Activated CD4-positive, alpha-beta T cell treated with anti-CD3 and anti-CD28 coated beads for 4 hours (primary cell): ENCODE measurements around the gene FBXO22.
A peak's percentile ranks its signal among the peaks of the same experiment; 100 is the strongest.
"Not testable (repeated sequence)": the region's sequence is repeated elsewhere in the genome, so short reads cannot be mapped to it uniquely, and the experiment has no call there.

Experiments
- DNase-seq, 2 donors: peaks; one replicate each; pipeline ENCODE4 v3.0.0-alpha.2; 2020

Gene FBXO22

DNA sequence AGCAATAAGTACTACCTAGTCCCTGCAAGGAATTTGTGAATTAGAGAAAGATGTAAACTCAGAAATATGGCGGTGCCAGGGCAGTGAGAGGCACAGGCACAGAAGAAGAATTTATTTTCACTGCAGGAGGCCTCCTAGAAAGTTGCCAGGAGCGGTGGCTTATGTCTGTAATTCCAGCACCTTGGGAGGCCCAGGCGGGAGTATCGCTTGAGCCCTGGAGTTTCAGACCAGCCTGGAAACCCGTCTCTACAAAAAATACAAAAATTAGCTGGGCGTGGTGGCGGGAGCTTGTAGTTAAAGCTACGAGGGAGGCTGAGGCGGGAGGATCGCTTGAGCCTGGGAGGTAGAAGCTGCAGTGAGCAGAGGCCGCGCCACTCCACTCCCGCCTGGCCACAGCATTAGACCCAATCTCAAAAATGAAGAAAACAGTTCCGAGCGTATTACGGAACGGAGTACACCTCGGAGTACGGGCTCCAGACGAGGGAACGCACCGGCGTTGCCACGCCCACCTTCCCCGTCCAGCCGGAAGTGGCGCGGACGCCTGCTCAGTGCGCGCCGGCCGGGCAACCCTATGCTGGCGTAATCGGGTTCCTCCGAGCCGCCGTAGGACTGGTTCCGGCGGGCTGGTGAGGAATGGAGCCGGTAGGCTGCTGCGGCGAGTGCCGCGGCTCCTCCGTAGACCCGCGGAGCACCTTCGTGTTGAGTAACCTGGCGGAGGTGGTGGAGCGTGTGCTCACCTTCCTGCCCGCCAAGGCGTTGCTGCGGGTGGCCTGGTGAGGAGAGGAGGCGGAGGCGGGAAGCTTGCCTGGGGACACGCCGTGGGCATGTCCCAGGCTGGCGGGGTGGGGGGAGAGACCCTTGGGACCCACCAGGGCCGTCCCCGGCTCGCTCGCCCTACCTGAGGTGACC is at the start of gene FBXO22:
FBXO22 (plus strand) TSS at position 548 of the 909 bp plus-strand sequence; CDS start at position 634, 86 bp downstream.
- peak; percentile 83 for DNase-seq

DNA sequence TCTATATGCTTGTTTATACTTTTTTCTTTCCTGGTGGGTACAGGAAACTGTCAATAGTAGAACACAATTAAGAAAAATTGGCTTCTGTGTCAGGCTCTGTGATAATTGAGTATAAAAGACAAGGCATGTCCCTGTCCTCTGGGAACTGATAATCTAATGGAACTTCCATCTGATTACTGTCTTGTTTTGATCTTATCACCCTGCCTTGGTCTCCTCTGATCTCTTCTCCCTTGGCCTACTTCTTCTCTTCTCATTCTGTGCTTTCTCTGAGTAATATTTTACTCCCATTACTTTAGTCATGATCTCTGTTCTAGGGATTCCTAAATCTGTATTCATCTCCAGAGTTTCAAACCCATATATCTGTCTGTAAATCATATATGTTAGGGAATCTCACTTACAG is 45.8 kb upstream of the FBXO22 start:
- DNase-seq: no peak

DNA sequence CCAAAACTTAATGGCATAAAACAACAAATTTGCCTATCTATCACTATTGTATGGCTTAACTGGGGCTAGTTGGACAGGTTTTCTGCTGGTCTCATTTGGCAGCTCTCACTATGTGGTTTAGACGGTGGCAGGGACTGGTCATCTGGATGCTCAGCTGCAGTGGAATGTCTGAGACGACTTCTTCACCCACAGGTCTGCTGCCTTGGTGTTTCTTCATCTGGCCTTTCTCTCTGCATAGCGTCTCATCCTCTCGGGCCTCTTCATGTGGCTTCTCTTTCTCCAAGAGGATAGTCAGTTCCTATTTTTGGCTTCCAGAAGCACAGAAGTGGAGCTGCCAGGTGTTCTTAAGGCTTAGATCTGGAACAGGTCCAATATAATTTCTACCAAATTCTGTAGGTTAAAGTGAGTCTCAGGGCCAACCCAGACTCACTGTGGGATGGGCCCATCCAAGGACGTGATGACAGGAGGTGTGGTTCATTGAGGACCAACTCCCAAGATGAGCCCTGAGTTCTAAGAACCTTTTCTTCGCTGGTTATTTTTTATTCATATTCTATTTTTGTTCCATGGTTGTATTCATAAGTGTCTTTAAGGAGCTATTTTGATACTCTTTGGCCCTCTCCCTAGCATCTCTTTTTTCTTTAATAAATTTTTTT is 41.8 kb upstream of the FBXO22 start:
- no peak for DNase-seq

DNA sequence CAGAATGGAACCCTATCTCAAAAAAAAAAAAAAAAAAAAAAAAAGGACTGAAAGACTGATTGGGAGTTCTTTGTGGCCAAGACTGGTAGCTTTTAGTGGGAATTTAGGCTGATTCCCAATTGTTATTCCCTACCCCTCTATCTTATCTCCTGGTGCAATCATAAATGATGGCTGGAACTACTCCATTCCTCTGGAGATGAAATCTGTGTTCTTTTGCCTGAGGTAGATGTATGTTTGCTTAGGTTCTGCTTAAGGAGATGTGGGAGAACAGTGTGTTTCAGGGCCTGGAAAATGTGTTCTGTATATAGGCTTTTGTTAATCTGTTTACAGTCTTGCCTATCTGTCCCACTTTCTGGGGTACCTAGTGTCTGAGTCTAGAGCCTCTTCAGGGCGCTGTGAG is 40.9 kb upstream of the FBXO22 start:
- DNase-seq: no peak

DNA sequence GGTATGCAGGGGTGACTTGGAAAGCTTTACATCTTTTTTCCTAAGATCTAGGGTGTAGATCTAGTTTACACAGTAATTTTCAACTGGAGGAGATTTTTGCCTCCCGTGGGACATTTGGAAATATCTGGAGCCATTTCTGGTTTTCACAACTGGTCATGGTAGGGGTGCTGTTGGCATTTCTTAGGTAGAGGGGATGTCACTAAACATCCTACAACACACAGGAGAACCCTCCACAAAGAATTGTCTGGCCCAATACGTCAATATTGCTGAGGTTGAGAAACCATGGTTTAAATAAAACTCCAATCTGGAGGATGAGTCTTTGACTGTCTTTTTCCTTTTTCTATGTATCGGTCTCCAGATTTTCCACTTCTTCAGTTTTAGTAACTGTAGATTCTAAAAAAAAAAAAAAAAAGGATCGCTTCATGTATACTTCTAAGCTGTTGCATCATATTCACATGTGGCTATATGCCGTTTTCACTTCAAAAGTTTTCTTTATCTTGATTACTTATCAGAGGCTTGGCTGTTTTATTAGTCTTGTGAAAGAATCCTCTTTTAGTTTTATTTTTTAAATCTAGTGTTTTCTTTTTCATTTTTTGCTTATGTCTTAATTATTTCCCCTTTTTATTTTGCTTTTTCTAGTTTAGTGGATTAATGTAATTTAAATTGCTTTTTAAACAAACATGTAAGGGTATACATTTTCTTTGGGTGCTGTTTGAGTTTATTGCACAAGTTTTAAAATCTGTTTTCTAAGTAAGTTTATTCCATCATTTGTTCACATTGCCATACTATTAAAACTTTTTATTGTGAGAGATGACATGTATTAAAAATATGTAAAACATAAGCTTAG is 39.2 kb upstream of the FBXO22 start:
- no peak for DNase-seq

DNA sequence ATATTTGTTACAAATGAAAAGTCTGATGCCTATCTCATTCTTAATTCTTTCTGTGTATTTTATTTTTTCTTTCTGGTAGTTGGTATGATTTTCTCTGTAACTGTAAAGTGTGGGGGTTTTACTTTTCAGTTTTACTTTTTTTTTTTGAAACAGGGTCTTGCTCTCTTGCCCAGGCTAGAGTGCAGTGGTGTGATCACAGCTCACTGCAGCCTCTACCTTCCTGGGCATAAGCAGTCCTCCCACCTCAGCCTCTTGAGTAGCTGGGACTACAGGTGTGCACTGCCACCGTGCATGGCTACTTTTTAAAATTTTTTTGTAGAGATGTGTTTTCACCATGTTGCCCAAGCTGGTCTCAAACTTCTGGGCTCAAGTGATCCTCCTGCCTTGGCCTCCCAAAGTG is 37.6 kb upstream of the FBXO22 start:
- not testable (repeated sequence) for DNase-seq

DNA sequence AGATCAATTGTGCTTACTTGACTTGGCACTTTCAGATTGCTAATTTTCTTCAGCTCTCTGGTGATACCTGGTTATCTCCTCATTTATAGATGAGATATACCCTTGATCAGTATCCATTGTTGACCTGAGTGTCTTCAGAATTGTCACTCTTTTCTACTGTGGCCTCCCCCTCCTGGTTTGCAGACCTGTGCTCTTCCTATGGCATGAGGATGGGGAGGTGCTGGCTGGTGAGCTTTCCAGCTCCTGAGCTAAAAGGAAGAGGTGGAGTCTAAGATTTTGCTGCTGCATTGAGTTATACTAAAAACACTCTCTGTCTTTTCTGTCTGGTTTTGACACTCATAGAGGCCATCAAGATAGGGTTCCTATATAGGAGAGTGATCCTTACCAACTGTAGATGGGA is 36.8 kb upstream of the FBXO22 start:
- no peak for DNase-seq

DNA sequence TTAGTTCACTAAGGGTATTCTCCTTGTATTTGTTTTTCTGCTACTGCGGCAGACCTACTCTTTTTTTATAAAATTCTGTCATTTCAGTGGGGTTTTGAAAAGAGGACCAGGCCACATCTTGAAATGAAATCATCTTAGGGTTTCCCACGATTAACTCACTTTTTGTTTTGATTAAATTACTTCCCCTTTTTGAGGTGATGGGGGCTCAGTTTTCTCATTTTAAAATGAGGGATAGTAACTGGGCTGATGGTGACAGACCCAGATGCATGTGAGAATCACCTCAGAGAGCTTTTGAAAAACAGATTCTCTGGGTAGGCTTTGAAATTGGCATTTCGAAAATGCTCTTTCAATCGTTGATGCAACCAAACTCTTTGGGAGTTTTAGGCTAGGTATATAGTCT is 36.2 kb upstream of the FBXO22 start:
- no peak for DNase-seq

DNA sequence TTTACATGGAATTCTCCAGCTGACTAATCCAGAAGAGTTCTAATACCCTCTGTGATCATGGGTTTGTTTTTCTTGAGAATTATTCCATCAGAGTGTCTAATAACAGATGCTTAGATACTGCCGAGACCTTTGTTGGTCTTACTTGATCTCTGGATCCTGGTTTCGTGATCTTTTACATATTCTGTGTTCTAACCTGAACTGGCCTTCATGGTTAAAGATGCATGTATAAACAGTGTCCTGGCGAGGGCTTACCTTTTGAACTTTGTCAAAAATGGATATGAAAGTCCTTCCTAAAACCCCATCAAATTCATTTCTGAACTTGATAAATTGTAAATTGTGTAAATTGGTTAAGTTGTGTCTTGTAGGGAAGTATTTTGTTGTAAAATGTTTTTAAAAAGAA is 35.7 kb upstream of the FBXO22 start:
- DNase-seq: no peak

DNA sequence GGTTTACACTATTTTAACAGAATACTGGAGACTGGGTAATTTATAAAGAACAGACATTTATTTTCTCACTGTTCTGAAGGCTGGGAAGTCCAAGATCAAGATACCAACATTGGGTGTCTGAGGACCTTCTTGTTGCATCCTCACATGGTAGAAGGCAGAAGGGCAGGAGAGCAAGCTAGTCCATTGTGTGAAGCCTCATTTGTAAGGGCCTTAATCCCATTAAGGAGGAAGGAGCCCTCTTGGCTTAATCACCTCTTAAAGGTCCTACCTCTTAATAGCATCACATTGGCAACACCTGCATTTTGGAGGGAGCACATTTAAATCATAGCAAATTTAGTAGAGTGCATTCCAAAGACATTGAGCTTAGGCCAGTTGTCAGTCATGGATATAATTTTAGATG is 34.2 kb upstream of the FBXO22 start:
- no peak for DNase-seq

DNA sequence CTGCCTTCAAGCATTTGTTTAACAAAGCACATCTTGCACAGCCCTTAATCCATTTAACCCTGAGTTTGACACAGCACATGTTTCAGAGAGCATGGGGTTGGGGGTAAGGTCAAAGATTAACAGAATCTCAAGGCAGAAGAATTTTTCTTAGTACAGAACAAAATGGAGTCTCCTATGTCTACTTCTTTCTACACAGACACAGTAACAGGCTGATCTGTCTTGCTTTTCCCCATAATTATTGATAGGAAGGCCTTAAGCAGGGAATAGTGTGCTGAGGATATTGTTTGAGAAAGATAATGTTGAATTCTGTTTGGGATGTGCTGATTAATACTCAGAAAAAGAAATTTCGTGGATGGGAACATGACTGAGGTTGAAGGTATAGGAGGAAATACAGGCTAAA is 32.1 kb upstream of the FBXO22 start:
- DNase-seq: not testable (repeated sequence)

DNA sequence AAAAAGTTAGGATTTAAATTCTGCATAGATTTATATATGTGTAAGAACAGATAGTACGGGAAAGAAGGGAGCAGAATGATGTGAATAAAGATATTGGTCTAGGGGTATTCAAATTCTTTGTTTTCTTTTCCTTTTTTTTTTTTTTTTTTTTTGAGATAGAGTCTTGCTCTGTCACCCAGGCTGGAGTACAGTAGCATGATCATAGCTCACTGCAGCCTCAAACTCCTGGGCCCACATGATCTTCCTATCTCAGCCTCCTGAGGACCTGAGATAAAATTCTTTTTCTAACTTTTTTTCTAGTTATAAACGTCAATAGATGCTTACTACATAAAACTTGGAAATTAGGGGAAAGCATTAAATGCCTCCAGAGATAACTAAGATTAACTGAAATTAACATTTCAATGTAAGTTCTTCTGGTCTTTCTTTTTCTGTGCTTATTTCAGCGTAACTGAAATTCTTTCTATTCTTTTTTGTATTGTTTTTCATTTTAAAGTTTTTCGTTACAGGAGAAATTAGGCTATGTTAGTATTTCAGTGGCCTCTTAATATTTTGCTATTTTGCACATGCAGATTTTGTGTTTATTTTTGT is 31.2 kb upstream of the FBXO22 start:
- DNase-seq: no peak

DNA sequence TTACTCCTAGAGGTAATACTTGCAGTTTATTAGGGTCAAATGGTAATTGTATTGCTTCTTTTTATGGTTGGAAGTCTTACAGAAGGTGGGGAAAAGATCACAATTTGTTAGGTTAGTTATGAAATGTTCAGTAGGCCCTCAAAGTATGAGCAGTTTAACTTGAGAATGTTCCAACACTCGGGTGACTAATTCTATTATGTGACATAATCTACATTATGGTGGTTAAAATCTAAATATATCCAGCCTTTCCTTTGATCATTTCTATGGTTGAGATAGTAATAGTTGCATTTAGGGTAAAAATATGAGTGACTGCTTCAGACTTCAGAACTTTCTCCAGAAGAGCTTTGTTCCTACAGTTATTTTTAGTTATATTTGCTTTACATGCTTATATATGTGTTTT is 19.6 kb upstream of the FBXO22 start:
- no peak for DNase-seq

DNA sequence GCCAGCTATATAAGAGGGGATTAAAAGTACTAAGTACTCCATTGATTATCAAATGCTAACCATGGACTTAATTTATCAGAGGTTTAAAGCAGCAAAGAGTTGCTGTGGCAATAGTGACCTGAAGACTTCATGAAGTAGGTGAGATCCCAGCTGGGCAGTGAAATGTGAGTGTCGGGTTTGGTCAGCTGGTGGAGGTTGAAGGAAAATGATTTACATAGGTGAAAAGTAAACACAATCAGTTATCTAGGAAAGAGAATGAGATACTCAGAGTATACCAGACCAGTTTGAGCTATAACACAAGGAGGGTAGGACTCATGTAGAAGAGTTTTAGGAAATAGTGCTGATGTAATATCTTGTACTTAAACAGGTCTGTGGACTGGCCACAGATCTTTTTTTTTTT is 16.5 kb upstream of the FBXO22 start:
- DNase-seq: no peak

DNA sequence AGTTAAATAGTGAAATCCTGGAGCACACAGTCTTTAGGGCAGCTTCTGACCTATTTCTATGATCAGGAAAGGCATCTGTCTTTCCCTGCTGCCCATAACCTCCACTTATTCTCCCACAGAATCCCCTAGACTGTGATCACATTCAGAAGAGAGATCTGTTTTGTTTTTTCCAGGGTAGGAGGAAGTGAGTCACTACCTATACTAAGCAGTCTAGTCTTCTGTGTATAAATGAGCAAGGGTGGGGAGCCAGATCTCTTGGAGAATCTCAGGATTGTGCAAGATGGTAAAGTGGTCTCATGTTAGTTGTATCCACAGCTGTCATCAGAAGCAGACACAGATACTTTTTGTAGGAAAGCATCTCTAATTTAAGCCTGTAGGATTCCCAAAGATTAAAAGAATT is 11.8 kb upstream of the FBXO22 start:
- DNase-seq: no peak

DNA sequence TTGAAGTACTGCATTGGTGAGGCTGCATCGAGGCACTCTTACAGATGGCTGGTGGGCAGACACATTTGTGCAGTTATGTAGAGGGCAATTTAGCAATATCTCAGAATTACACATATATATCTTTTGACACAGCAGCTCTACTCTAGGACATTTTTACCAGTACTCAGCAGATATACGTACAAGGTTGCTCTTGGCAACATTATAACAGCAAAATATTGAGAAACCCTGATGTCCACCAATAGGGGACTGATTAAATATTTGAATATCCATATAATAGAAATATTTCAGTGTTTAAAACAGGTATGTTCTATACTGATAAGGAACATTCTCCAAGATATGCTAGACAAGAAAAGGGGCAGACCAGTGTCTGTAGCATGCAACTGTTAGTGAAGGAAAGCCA is 7.9 kb upstream of the FBXO22 start:
- DNase-seq: no peak

DNA sequence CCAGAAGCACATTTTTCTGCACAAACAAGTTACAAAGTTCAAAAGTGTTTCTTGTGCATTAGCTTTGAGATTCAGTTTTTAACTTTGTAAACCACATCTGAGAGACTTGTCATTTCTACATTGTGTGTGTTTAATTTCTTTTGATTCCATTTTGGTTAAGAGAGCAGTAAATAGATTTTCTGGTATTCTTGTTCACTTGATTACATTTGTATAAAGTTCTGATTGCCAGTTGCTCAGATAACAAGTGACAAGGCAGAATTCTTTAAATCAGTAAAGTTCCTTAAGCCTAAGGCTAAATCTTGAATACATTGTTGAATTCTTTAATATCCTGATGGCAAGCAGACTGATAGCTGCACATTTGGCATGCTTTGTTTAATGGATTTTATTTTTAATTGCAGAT is 3.1 kb upstream of the FBXO22 start:
- no peak for DNase-seq

DNA sequence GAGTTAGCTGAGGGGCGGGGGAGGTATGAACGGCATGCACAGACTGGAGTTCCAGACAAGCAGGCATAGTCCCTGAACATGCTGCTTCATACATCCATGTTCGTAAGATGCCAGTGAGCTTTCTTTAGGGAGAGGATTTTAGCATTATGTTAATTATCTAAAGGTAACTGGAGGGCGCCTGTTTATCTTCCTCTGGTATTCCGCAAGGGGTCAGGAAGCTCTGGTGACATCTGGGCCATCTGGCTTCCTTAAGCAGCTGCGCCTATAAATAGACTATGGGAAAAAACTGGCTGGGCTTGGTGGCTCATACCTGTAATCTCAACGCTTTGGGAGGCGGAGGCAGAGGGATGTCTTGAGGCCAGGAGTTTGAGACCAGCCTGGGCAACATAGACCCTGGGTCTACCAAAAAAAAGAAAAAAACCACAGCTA is 1.5 kb upstream of the FBXO22 start:
- DNase-seq: no peak

DNA sequence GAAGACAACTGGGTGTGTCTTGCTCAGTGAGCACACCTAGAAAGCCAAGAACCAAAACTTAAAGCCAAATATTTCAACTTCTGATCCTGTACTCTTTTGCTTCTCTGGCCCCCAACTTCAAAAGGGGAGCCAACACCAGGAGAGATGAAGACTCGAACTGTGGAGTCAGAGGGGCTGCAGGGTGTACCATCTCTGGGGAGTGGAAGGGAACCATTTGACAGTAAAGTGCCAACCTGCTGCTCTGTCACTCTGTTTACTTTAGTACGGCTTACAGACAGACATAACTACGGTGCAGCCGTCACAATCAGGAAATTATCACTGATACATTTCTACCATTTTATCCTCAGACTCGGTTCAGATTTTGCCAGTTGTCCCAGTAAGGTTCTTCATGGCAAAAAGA is 1.6 kb downstream of the FBXO22 start:
- DNase-seq: no peak

DNA sequence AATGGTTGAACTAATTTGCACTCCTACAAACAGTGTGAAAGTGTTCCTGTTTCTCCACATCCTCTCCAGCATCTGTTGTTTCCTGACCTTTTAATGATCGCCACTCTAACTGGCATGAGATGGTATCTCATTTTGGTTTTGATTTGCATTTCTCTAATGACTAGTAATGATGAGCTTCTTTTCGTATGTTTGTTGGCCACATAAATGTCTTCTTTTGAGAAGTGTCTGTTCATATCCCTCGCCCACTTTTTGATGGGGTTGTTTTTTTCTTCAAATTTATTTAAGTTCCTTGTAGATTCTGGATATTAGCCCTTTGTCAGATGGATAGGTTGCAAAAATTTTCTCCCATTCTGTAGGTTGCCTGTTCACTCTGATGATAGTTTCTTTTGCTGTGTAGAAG is 6.7 kb downstream of the FBXO22 start:
- DNase-seq: not testable (repeated sequence)

DNA sequence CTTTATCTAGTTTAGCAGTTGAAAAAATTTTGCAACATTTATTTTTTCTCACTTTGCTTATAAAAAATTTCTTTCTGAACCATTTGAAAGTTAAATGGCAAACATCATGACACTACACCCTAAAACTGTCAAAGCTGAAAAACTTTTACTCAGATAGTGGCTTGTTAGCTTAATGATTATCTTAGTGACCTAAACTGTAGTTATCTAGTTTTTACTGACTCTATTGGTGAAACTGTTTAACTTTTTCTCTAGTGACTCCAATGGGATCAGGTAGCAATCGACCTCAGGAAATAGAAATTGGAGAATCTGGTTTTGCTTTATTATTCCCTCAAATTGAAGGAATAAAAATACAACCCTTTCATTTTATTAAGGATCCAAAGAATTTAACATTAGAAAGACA is 13.3 kb downstream of the FBXO22 start:
- DNase-seq: no peak

DNA sequence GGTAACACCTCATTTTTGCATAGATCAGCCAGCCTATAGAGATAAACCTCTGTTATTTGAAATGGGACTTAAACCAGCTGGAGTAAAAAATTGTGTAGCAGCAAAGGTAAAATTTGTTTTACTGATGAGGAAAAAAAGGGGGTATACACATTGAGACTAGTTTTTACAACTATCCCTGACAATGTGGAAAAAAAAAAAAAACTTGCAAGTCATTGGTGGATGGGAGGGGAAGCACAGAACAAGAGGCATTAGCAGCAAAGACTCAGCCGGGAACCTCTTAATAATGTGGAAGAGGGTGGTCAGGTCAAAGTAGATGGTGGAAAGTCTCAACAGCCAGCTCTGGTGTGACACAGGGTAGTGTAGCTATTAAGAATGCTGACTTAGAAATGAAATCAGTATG is 14.5 kb downstream of the FBXO22 start:
- DNase-seq: no peak

DNA sequence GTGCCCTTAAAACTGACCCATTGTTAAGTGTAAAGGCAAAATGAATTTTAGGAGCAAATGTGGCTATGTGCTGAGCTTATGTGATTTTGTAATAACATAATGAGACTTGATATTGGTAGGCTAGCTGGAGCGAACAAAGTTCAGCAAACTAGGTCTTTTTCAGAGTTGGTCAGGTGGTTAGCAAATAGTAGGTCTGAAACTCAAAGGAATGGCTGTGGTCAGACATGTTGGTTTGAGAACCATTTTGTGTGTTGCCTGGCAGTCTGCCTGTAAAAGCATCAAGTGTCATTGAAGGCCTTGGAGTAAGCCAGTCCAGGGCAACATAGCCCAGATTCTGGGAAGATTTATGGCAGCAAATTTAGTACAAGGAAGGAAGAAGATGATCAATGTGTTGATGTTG is 16.4 kb downstream of the FBXO22 start:
- no peak for DNase-seq
